ENCODE results near the gene KCP. TPM values are rescaled to one million over a fixed set of nuclear protein-coding genes. Genes with fewer than 3 reads are reported as not detected.

Gene KCP
- total RNA-seq, 1 donor from 2014 or later: 0.06 TPM

DNA sequence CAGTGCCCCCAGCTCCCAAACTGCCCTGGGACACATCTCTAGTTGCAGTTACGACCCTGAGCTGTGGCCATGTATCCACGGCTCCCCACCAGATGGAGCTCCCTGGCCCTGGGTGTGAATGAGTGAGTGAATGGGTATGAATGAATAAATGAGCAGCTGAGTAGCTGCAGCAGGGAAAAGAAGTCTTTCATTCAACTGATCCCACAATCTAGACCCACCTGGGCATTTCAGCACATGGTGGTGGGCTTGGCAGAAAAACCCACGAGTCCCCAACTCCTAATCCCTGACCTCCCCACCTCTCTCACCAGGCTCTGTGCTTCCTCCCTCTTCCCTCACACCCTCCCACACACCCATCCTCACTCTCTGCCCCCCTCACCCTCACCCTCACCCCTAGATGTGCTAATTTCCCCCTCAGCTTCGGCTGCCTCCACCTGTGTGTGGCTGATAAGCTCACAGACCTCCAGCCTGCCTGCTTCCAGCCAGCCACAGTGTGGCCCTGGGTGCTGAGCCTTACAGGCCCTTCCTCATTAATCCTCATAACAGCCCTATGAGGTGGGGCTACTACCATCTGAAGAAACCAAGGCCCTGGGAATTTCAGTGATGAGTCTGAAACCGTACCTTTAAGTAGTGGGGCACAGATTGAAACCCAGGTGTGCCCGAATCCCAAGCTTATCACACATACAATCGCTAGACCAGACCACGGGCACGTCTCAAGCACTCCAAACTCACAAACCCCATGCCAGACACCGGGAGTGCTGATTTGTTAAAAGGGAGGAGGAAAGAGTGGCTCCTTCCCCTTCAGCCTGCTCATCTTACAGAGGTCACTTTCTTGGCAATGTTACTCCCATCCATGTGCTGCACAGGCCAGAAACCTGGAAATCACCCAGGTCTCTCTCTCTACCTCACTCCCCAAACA, 50.1 kb downstream of the KCP start:
- DNase-seq (ENCODE audit: extremely low read depth, low read depth, low spot score): no peak

DNA sequence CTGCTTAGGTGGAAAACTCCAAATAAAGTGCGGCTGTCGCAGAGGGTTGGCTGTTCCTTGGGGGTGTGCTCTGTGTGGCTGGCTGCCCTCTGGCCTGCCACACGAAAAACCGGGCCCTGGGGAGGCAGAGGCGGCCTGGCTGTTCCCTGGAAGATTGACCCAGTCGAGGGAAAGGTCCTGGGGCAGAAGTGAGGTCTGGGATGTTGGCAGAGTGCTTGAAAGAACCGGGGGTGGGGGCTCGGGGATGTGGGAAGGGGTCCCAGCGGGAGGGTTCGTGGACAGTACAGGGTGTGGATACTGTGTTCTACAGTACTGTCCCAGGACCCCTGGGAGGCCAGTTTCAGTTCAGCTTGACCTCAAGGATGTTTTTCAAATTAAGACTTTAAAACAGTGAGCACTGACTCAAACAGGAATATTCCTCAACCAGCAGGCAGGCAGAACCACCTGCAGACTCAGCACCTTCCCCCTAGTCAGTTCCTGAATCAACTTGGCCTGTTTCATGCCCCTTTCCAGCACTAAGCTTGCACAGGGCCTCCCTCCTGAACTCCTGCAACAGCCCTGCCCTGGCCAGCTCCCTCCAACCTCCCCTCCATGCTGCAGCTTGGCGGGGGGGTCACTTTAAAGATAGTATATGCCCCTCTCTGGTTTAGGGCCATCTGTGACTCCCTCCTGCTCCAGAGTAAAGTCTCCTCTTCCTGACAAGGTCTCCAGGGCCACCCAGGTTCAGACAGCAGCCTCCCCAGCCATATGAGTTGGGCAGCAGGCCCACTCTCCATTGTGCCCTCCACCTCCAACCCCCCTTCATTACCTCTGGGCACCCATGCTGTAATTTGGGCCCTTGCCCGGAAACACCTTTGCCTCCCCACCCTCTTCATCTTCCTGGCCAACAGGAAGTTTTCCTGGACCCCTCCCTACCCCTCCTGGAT, 51.0 kb downstream of the KCP start:
- no peak for DNase-seq (ENCODE audit: extremely low read depth, low read depth, low spot score)

DNA sequence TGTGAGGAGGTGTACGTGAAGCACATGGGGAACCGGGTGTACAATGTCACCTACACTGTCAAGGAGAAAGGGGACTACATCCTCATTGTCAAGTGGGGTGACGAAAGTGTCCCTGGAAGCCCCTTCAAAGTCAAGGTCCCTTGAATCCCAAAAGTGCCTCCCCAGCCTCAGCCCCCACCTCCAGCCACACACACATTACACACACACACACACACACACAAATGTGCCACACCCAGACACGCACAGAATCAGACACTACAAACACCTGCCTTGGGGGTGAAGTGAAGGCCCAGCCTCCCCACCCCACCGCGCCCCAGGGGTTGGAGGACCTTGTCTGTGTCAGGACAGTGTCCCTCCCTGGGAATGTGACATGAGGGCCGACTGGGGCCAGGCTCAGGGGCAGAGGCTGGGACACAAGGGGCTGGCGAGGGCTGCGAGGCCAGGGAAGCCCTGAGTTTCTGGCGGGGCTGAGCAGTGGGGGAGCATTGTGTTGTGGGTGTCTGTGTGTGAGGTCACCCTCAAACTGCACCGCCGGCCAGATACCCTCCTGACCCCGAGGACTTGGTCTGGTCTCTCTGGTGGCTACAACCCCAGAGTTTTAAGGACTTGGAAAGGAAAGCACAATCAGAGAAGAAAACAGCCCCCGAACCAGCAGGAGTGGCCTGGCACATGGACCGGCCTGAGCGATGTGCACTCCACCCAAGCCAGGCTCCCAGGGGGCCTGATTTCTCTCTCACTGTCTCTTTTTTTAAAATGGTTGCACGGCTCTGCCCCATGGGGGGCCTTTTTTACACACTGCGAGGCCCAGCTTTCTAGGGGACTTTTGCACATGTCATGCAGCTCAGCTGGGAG, 51.9 kb downstream of the KCP start:
- no peak for DNase-seq (ENCODE audit: extremely low read depth, low read depth, low spot score)

DNA sequence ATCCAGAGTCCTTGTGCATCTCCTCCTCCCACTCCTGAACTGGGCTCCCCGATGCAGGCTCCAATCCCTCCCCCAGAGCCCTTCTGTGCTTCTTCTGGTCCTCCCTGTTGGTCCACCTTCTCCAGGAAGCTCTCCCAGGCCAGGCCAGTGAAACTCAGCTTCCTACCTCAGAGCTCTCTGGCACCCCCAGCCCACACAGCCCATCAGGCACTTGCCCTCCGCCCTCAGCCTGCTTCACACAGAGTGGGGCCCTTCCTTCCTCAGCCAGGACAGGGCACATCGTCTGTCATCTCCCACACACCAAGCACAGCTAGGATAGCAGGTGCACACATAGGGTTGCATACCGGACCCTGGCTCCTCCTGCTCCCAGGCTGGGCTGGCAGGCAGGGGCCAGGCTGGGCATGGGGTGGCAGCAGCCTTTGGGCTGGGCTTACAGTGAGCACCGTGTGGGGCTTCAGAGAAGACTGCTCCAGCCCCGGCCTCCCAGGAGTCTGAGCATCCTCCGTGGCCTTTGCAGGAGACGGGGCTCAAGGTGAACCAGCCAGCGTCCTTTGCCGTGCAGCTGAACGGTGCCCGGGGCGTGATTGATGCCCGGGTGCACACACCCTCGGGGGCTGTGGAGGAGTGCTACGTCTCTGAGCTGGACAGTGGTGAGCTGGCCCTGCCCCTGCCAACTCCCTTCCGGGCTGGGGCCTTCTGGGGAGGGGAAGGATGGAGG, 54.3 kb downstream of the KCP start:
- no peak for DNase-seq (ENCODE audit: extremely low read depth, low read depth, low spot score)

DNA sequence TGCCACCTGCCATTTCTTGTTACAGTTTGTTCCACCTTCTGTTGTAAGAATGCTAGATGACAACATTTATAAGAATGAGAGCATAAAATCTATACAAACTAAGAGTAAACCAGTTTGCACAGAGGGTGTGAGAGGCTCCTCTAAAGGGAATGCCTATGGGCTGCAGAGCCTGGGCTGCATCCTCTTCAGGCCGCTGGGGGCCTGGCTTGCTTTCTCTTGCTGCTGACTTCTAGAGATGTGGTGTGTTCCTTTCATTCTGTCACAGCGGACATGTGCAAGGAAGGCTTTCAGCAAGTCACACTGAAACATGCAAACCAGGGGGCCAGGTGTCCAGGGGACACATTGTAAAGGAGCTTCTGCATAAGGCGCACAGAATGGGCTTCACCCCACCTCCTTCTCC, 55.0 kb downstream of the KCP start:
- DNase-seq (ENCODE audit: extremely low read depth, low read depth, low spot score): no peak

DNA sequence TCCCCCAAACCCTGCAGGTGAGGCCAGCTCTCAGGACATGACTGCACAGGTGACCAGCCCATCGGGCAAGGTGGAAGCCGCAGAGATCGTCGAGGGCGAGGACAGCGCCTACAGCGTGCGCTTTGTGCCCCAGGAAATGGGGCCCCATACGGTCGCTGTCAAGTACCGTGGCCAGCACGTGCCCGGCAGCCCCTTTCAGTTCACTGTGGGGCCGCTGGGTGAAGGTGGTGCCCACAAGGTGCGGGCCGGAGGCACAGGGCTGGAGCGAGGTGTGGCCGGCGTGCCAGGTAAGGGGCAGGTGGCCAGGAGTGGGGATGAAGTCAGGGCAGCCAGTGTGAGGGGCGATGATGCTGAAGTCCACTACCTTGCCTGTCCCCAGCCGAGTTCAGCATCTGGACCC, 56.1 kb downstream of the KCP start:
- DNase-seq (ENCODE audit: extremely low read depth, low read depth, low spot score): no peak

DNA sequence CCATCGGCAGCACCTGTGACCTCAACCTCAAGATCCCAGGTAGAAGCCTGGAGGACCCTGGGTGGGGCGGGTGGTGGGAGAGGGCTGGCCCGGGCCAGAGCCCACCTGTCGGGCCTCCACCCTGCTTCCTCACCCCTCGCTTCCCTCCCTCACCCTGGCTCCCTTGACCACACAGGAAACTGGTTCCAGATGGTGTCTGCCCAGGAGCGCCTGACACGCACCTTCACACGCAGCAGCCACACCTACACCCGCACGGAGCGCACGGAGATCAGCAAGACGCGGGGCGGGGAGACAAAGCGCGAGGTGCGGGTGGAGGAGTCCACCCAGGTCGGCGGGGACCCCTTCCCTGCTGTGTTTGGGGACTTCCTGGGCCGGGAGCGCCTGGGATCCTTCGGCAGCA, 56.7 kb downstream of the KCP start:
- no peak for DNase-seq (ENCODE audit: extremely low read depth, low read depth, low spot score)

DNA sequence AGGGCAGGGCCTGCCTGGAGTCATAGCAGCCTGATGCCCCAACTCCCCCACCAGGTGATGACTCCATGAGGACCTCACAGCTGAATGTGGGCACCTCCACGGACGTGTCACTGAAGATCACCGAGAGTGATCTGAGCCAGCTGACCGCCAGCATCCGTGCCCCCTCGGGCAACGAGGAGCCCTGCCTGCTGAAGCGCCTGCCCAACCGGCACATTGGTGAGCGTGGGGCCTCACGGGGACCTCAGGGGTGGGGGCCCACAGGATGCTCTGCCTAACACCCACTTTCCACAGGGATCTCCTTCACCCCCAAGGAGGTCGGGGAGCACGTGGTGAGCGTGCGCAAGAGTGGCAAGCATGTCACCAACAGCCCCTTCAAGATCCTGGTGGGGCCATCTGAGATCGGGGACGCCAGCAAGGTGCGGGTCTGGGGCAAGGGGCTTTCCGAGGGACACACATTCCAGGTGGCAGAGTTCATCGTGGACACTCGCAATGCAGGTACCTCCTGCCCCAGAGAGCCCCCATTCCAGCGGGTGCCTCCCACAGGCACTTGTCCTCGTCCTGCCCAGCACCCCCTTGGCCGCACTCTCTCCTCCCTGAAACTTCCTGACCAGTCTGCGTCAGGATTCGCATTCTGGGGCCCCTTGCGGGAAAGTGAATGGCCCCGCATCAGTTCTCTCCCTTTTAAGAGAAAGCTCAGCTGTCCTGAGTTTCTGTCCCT, 57.8 kb downstream of the KCP start:
- no peak for DNase-seq (ENCODE audit: extremely low read depth, low read depth, low spot score)

DNA sequence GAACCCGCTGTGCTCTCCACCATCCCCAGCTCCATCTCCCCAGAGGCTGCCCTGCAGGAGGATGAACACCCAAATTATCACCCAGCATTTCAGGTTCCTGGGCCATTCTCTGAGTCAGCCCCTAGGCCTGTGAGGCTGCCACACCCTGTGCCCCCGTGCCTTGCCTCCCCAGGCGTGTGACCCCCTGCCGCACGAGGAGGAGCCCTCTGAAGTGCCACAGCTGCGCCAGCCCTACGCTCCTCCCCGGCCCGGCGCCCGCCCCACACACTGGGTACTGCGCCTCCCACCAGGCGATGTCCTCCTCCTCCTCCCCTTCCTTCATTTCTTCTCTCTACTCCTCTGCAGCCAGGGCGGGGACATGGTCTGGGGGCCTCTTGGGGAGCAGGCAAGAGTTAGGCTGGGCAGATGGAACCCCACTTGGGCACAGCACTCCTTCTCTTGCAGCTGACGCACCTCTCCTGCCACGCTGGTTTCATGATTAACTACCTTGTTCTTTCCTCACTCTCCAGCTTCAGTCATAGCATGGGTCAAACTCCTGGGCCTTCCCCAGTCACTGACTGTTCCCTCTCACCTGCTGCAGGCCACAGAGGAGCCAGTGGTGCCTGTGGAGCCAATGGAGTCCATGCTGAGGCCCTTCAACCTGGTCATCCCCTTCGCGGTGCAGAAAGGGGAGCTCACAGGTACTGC, 60.6 kb downstream of the KCP start:
- DNase-seq (ENCODE audit: extremely low read depth, low read depth, low spot score): no peak

DNA sequence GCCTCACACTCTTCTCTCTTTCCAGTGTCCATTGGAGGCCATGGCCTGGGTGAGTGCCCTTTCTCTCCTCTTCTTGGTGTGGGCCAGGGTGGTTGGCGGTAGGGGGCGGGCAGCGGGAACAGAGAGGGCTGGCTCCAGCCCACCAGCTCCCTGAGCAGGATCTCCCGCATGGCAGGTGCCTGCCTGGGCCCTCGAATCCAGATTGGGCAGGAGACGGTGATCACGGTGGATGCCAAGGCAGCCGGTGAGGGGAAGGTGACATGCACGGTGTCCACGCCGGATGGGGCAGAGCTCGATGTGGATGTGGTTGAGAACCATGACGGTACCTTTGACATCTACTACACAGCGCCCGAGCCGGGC, 61.4 kb downstream of the KCP start:
- no peak for DNase-seq (ENCODE audit: extremely low read depth, low read depth, low spot score)

DNA sequence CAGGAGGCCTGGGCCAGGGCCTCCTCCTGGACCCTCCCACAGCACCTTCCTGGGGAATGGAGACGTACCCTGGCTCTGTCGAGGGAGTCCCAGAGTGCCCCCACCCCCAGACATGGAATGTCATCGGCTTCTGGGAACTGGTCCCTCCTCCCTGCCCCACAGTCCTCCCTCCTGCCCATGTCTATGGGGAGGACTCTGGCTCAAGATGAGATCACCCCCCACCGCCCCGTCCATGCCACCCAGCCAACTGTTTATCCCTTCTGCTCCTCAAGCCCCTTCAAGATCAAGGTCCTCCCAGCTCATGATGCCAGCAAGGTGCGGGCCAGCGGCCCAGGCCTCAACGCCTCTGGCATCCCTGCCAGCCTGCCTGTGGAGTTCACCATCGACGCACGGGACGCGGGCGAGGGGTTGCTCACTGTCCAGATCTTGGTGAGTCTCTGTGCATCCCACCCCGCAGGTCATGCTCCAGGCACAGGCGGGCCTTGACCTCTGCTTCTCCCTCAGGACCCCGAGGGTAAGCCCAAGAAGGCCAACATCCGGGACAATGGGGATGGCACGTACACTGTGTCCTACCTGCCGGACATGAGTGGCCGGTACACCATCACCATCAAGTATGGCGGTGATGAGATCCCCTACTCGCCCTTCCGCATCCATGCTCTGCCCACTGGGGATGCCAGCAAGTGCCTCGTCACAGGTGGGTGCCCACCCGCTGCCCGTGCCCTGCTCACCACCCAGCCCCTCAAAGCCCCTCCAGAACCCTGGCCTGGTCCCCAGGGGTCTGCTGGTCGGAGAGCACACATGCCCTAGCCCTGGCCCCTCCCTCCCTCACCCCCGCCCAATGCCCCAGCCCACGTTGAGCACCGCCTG, 62.0 kb downstream of the KCP start:
- no peak for DNase-seq (ENCODE audit: extremely low read depth, low read depth, low spot score)

DNA sequence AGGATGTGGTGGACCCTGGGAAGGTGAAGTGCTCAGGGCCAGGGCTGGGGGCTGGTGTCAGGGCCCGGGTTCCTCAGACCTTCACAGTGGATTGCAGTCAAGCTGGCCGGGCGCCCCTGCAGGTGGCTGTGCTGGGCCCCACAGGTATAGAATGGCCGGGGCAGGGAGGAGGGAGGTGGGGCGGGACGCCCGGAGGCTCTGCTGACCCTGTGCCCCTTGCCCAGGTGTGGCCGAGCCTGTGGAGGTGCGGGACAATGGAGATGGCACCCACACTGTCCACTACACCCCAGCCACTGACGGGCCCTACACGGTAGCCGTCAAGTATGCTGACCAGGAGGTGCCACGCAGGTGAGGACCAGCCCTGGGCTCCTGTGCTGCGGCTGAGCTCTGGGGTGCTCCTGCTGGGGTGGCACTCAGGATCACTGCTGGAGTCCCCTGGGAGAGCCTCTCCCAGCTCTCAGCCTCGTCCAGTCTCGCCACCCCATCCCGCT, 62.7 kb downstream of the KCP start:
- DNase-seq (ENCODE audit: extremely low read depth, low read depth, low spot score): no peak

DNA sequence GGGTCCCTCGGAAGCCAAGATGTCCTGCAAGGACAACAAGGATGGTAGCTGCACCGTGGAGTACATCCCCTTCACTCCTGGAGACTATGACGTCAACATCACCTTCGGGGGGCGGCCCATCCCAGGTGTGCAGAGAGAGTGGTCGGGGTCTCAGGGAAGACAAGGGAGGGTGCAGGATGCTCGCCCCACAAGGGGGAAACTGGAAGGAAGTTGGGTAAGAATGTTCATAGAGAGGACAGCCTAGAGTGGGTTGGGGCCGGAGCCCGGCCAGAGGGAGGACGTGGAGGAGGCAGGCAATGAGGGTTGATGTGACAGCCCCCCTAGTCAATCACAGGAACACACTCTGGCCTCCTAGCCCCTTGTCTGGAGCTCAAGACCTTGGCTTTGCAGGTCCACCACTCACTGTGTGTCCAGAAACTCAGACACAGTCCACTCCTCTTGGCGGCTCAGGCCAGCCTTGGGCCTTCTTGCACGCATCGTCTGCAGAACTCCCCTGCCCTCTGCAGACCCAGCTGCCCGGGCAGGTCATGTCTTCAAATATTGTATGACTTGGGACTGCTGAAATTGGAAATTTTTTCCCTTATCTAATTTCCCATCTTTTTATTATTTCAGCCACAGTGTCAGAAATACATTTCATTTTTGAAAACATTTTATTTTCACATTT, 63.6 kb downstream of the KCP start:
- no peak for DNase-seq (ENCODE audit: extremely low read depth, low read depth, low spot score)

DNA sequence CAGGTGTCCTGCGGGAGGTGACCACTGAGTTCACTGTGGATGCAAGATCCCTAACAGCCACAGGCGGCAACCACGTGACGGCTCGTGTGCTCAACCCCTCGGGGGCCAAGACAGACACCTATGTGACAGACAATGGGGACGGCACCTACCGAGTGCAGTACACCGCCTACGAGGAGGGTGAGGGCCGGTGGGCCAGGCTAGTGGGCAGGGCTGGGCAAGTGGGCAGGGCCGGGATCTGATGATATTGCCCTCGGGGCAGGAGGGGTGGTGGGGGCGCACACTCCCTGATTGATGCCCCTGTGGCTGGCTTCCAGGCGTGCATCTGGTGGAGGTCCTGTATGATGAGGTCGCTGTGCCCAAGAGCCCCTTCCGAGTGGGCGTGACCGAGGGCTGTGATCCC, 64.5 kb downstream of the KCP start:
- DNase-seq (ENCODE audit: extremely low read depth, low read depth, low spot score): no peak

DNA sequence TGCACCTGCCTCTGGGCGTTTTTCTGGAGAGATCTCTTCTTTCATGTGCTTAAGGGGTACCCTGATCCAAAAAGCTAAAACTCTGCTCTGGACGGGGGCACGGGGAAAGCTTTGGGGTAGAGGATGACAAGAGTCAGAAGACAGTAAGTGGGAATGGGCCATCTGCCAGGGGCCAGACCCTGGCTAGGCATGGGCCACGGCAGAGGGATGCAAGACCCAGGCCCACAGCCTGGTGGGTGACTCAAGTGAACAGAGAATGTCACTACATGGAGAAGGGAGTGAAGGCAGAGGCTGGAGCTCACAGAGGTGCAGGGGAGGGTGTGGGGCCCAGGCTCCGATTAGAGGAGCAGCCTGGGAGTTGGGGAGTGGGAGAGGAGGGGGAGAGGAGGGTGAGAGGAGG, 65.0 kb downstream of the KCP start:
- DNase-seq (ENCODE audit: extremely low read depth, low read depth, low spot score): no peak

DNA sequence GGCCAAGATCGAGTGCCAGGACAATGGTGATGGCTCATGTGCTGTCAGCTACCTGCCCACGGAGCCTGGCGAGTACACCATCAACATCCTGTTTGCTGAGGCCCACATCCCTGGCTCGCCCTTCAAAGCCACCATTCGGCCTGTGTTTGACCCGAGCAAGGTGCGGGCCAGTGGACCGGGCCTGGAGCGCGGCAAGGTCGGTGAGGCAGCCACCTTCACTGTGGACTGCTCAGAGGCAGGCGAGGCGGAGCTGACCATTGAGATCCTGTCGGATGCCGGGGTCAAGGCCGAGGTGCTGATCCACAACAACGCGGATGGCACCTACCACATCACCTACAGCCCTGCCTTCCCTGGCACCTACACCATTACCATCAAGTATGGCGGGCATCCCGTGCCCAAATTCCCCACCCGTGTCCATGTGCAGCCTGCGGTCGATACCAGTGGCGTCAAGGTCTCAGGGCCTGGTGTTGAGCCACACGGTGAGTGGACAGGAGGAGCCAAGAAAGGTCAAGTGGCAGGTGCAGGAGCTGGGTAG, 65.7 kb downstream of the KCP start:
- DNase-seq (ENCODE audit: extremely low read depth, low read depth, low spot score): no peak

DNA sequence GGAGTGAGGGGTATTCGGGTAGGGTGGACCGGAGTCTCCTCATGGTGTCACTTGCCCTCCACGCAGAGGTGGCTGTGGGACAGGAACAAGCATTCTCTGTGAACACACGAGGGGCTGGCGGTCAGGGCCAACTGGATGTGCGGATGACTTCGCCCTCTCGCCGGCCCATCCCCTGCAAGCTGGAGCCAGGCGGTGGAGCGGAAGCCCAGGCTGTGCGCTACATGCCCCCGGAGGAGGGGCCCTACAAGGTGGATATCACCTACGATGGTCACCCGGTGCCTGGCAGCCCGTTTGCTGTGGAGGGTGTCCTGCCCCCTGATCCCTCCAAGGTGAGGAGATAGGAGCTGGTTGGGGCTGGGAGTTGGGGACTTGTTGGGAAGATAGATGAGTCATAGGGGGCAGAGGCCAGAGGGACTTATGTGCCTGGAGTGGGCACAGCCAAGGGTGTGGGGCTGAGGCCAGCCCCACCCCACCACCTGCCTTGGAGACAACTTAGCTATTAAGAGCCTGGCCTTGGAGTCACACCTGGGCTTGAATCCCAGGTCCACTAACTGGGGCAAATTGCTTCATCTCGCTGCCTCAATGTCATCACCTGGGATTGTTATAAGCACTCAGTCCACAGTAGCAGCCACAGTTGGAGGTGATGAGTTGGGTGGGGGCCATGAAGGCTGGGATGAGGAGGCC, 66.4 kb downstream of the KCP start:
- no peak for DNase-seq (ENCODE audit: extremely low read depth, low read depth, low spot score)
